IMR-90 (cell line): ENCODE measurements around the gene OTOG. TPM values are rescaled to one million over a fixed set of nuclear protein-coding genes. Genes with fewer than 3 reads are reported as not detected.

Source experiments
- ATAC-seq: fragments of 200-7000 bp; cut with Tn5 transposase; 2 replicates; pipeline ENCODE4 v1.9.1; 2020; ENCODE audit warnings: low read depth, mild to moderate bottlenecking, moderate library complexity
- BruUV-seq: library from RNA; stranded (reverse); fragments of 400-500 nt; replicated peaks from 2 replicates; lab custom pipeline; 2021; lab: Mats Ljungman, UMichigan
- CTCF ChIA-PET: fragments of 300-600 bp; formaldehyde crosslinking; extraction: SDS; loops from one replicate; lab custom pipeline; 2021; ENCODE audit warnings: antibody characterized with exemption; lab: Yijun Ruan, JAX
- POLR2A ChIA-PET: fragments of 300-600 bp; sonication (Branson Sonifier 250); formaldehyde crosslinking; loops from one replicate; lab custom pipeline; 2022; ENCODE audit warnings: antibody characterized with exemption; ENCODE audit not compliant: unreplicated experiment; lab: Charles Lee
- DNase-seq: peaks from one replicate; pipeline ENCODE4 v3.0.0; 2013
- H2AFZ ChIP-seq: replicated peaks from 2 replicates; pipeline ENCODE3; 2013; ENCODE audit warnings: low read length, mild to moderate bottlenecking; ENCODE audit not compliant: poor library complexity
- H2AK5ac ChIP-seq: 2 replicates; pipeline ENCODE4 v1.6.1; 2013; ENCODE audit warnings: low read depth, low read length, inconsistent platforms
- H2AK9ac ChIP-seq: replicated peaks from 2 replicates; pipeline ENCODE3; 2013; ENCODE audit warnings: mild to moderate bottlenecking, low read depth, low read length, moderate library complexity; ENCODE audit not compliant: poor library complexity
- H2BK120ac ChIP-seq: 2 replicates; pipeline ENCODE4 v1.6.1; 2013; ENCODE audit warnings: low read depth, low read length, inconsistent platforms
- H2BK15ac ChIP-seq: 3 replicates; pipeline ENCODE4 v1.6.1; 2013; ENCODE audit warnings: low read depth, low read length, inconsistent platforms
- H2BK20ac ChIP-seq: 2 replicates; pipeline ENCODE4 v1.6.1; 2013; ENCODE audit warnings: low read depth, mild to moderate bottlenecking, inconsistent platforms, low read length, moderate library complexity
- H2BK5ac ChIP-seq: 2 replicates; pipeline ENCODE4 v1.6.1; 2013; ENCODE audit warnings: mild to moderate bottlenecking, low read depth, low read length, inconsistent platforms; ENCODE audit not compliant: poor library complexity, severe bottlenecking
- H3K14ac ChIP-seq: replicated peaks from 2 replicates; pipeline ENCODE4 v1.6.1; 2013; ENCODE audit warnings: low read depth, low read length, inconsistent platforms
- H3K18ac ChIP-seq: 2 replicates; pipeline ENCODE4 v1.6.1; 2013; ENCODE audit warnings: low read depth, low read length, control low read depth
- H3K23ac ChIP-seq: 2 replicates; pipeline ENCODE4 v1.6.1; 2013; ENCODE audit warnings: low read depth, low read length, inconsistent platforms
- H3K27ac ChIP-seq: 2 replicates; pipeline ENCODE4 v1.5.1; 2013; ENCODE audit warnings: mild to moderate bottlenecking, control low read depth, low read length; ENCODE audit not compliant: insufficient read depth
- H3K27me3 ChIP-seq: 2 replicates; pipeline ENCODE4 v1.6.1; 2013; ENCODE audit warnings: low read length; ENCODE audit not compliant: control insufficient read depth, insufficient read depth
- H3K36me3 ChIP-seq: 2 replicates; pipeline ENCODE4 v1.6.1; 2013; ENCODE audit warnings: low read length, mixed read lengths; ENCODE audit not compliant: control insufficient read depth, insufficient read depth
- H3K4ac ChIP-seq: 2 replicates; pipeline ENCODE4 v1.6.1; 2013; ENCODE audit warnings: low read depth, low read length, inconsistent platforms
- H3K4me1 ChIP-seq: 2 replicates; pipeline ENCODE4 v1.6.1; 2013; ENCODE audit warnings: low read length, mixed read lengths; ENCODE audit not compliant: control insufficient read depth, insufficient read depth
- H3K4me2 ChIP-seq: 2 replicates; pipeline ENCODE4 v1.6.1; 2013; ENCODE audit warnings: low read depth, mild to moderate bottlenecking, control low read depth, low read length, moderate library complexity
- H3K4me3 ChIP-seq: 2 replicates; pipeline ENCODE4 v1.5.1; 2013; ENCODE audit warnings: low read depth, mild to moderate bottlenecking, control low read depth, low read length, moderate library complexity; ENCODE audit not compliant: insufficient read depth
- H3K56ac ChIP-seq: 2 replicates; pipeline ENCODE4 v1.6.1; 2013; ENCODE audit warnings: low read length, inconsistent platforms; ENCODE audit not compliant: insufficient read depth; ENCODE audit errors: extremely low read depth
- H3K79me1 ChIP-seq, 2 experiments: 2 replicates each; pipeline ENCODE4 v1.6.1; 2013; ENCODE audit warnings: low read length in 2 of 2, inconsistent platforms in 1 of 2, low read depth in 1 of 2
- H3K9ac ChIP-seq: 2 replicates; pipeline ENCODE4 v1.6.1; 2013; ENCODE audit warnings: low read depth, low read length, control low read depth
- H3K9me1 ChIP-seq: 2 replicates; pipeline ENCODE4 v1.6.1; 2013; ENCODE audit warnings: low read length, inconsistent platforms; ENCODE audit not compliant: insufficient read depth
- H3K9me3 ChIP-seq: 2 replicates; pipeline ENCODE4 v1.6.1; 2013; ENCODE audit warnings: low read length; ENCODE audit not compliant: control insufficient read depth, insufficient read depth
- H4K20me1 ChIP-seq: 2 replicates; pipeline ENCODE4 v1.6.1; 2013; ENCODE audit warnings: low read length, inconsistent platforms; ENCODE audit not compliant: insufficient read depth
- H4K5ac ChIP-seq: 2 replicates; pipeline ENCODE4 v1.6.1; 2013; ENCODE audit warnings: mild to moderate bottlenecking, low read depth, low read length, control low read depth
- H4K8ac ChIP-seq, 2 experiments: 2 replicates each; pipeline ENCODE4 v1.6.1; 2013; ENCODE audit warnings: low read depth in 2 of 2, low read length in 2 of 2, control low read depth in 1 of 2, inconsistent platforms in 1 of 2
- H4K91ac ChIP-seq: 2 replicates; pipeline ENCODE4 v1.6.1; 2013; ENCODE audit warnings: low read depth, low read length, inconsistent platforms; ENCODE audit not compliant: insufficient read depth
- MAFK ChIP-seq: IDR thresholded peaks from 2 replicates; pipeline ENCODE4 v1.6.1; 2012; ENCODE audit warnings: low read depth, low read length, improper control_type of control experiment
- WGBS, 2 experiments: methylation state at CpG; one replicate each; pipeline versions ENCODE4 v1.1.5 to v1.1.7; 2013; ENCODE audit warnings: missing lambda C conversion rate in 2 of 2; ENCODE audit not compliant: insufficient read length in 1 of 2; ENCODE audit errors: extremely low coverage in 2 of 2; 5-methylcytosine and 5-hydroxymethylcytosine counted together
- dilution Hi-C: fragments of 300-500 bp; cut with HindIII; formaldehyde crosslinking; loops from one replicate; pipeline ENCODE4 v1.14.3; 2018; ENCODE audit warnings: low sequenced_read_pairs; ENCODE audit not compliant: unreplicated experiment
- in situ Hi-C: fragments of 300-500 bp; cut with MboI; formaldehyde crosslinking; loops from 3 replicates; pipeline ENCODE4 v1.14.3; 2019; ENCODE audit warnings: low sequenced_read_pairs, inconsistent platforms, mixed read lengths
- intact Hi-C: fragments of 100-400 bp; cut with micrococcal nuclease; formaldehyde crosslinking; loops from 2 replicates; pipeline ENCODE4 v1.10.0; 2022
- polyA plus RNA-seq, 3 experiments: library from polyadenylated mRNA; depleted of rRNA; stranded (reverse); fragments of >200 nt; gene quantifications; 2 replicates each; pipeline ENCODE4 v1.2.3, GENCODE V29; 2012; ENCODE audit warnings: low replicate concordance in 1 of 3
- total RNA-seq: library from RNA; depleted of rRNA; stranded (reverse); fragments of >200 nt; gene quantifications from 2 replicates; pipeline ENCODE4 v1.2.3, GENCODE V29; 2012

The OTOG gene
- total and polyA plus RNA-seq, 2 of the 4 experiments (the other 2 are of a cell fraction) = not detected

- WGBS, 2 experiments = 80% methylated on average over 1 of the region's 6 CpGs; no CpG with 5 or more reads in 1 of the 2 experiments
- no peak overlapping the region for H3K23ac ChIP-seq
- no peak overlapping the region for H3K27ac ChIP-seq
- no peak overlapping the region for H2AFZ ChIP-seq
- H3K9ac ChIP-seq = no peak overlapping the region
- no peak overlapping the region for H2AK9ac ChIP-seq
- no peak overlapping the region for H2BK5ac ChIP-seq
- H3K14ac ChIP-seq = no peak overlapping the region
- BruUV-seq = no TSS peak
- H4K5ac ChIP-seq = no peak overlapping the region
- no peaks in the 10 kb centered on the region for H3K36me3 ChIP-seq
- POLR2A ChIA-PET = no interaction called here
- H3K79me1 ChIP-seq = no peaks in the 10 kb centered on the region
- no peak for TF ChIP-seq MAFK
- intact Hi-C loops = no loop called here
- no peaks in the 10 kb centered on the region for H3K9me1 ChIP-seq
- no peaks in the 10 kb centered on the region; the same call in 1 of the 2 replicates for H3K27me3 ChIP-seq
- no peak overlapping the region for H4K8ac ChIP-seq
- DNase-seq (no peak), ATAC-seq (no peak)
- no peaks in the 10 kb centered on the region for H3K9me3 ChIP-seq
- no peaks in the 10 kb centered on the region for H4K20me1 ChIP-seq
- no peak overlapping the region for H4K91ac ChIP-seq
- no peak overlapping the region for H3K4me2 ChIP-seq
- dilution Hi-C loops = no loop called here
- H2AK5ac ChIP-seq = no peak overlapping the region
- H2BK15ac ChIP-seq = no peak overlapping the region
- no peak overlapping the region for H3K18ac ChIP-seq
- no peak overlapping the region for H3K4ac ChIP-seq
- H2BK120ac ChIP-seq = no peak overlapping the region
- no peak overlapping the region for H3K4me3 ChIP-seq
- H2BK20ac ChIP-seq = no peak overlapping the region
- CTCF ChIA-PET = no interaction called here
- in situ Hi-C loops = no loop called here
- H3K56ac ChIP-seq = no peak overlapping the region
- no peaks in the 10 kb centered on the region for H3K4me1 ChIP-seq
These were observed 60.0 kb downstream of the OTOG start for GRCh38 chr11:17607083-17607429.
